ENCODE measurements around the gene STIP1.
A peak's percentile ranks its signal among the peaks of the same experiment; 100 is the strongest.

STIP1 gene

GRCh38 chr11:64223001-64223651 lies 37.2 kb downstream of the STIP1 start:
- H3F3A ChIP-seq (ENCODE audit: insufficient read depth, low read length), result no peaks in the 10 kb centered on the region
- no peaks in the 10 kb centered on the region for H3K9me3 ChIP-seq (ENCODE audit: low read length)
- H3K9me2 ChIP-seq (ENCODE audit: low read depth, low read length), result no peaks in the 10 kb centered on the region
- no peaks in the 10 kb centered on the region for H3K79me2 ChIP-seq (ENCODE audit: insufficient read depth, low read length)
- H3K4me3 ChIP-seq (ENCODE audit: low read depth, low read length, poor library complexity, severe bottlenecking), result no peak overlapping the region
- peaks cover 53% of the 10 kb centered on the region for H3K36me3 ChIP-seq (ENCODE audit: insufficient read depth, low read length)
- H3K27me3 ChIP-seq (ENCODE audit: insufficient read depth, low read length), result no peaks in the 10 kb centered on the region
- H2AFZ ChIP-seq (ENCODE audit: low read length), result no peak overlapping the region
- peak overlapping the region; percentile 5 for H3K27ac ChIP-seq (ENCODE audit: low read depth, low read length, poor library complexity, severe bottlenecking)
- no peak overlapping the region for H3K9ac ChIP-seq (ENCODE audit: low read length)
- H3K4me1 ChIP-seq (ENCODE audit: insufficient read depth, low read length, severe bottlenecking), result peaks cover 31% of the 10 kb centered on the region
- H4K20me1 ChIP-seq (ENCODE audit: insufficient read depth, low read length), result no peaks in the 10 kb centered on the region
- no peak overlapping the region for H3K4me2 ChIP-seq (ENCODE audit: low read length)
- TF ChIP-seq CTCF (IDR thresholded peaks at IDR 0.05; ENCODE audit: low read length) (no peak), EZH2 (IDR thresholded peaks at IDR 0.05; ENCODE audit: borderline replicate concordance, low read length) (no peak)

- Histone ChIP-seq H3K4me3 (ENCODE audit: low read depth, low read length, poor library complexity, severe bottlenecking) (peak overlapping the region; percentile 90), H3K36me3 (ENCODE audit: insufficient read depth, low read length) (peaks cover 41% of the 10 kb centered on the region), H2AFZ (ENCODE audit: low read length) (no peak overlapping the region), H3F3A (ENCODE audit: insufficient read depth, low read length) (no peaks in the 10 kb centered on the region), H3K4me1 (ENCODE audit: insufficient read depth, low read length, severe bottlenecking) (peaks cover 36% of the 10 kb centered on the region), H3K27me3 (ENCODE audit: insufficient read depth, low read length) (no peaks in the 10 kb centered on the region), H3K79me2 (ENCODE audit: insufficient read depth, low read length) (no peaks in the 10 kb centered on the region), H3K27ac (ENCODE audit: low read depth, low read length, poor library complexity, severe bottlenecking) (peak overlapping the region; percentile 5), H3K9me2 (ENCODE audit: low read depth, low read length) (no peaks in the 10 kb centered on the region), H3K9me3 (ENCODE audit: low read length) (no peaks in the 10 kb centered on the region), H3K9ac (ENCODE audit: low read length) (no peak overlapping the region; the same call in 1 of the 2 replicates), H3K4me2 (ENCODE audit: low read length) (peak overlapping the region; percentile 94; the same call in 1 of the 2 replicates), H4K20me1 (ENCODE audit: insufficient read depth, low read length) (no peaks in the 10 kb centered on the region)
- no peak for TF ChIP-seq EZH2 (IDR thresholded peaks at IDR 0.05; ENCODE audit: borderline replicate concordance, low read length)
- no peak for TF ChIP-seq CTCF (IDR thresholded peaks at IDR 0.05; ENCODE audit: low read length)
Observed at GRCh38 chr11:64224151-64224890, 38.4 kb downstream of the STIP1 start.

- Histone ChIP-seq H3K9ac (ENCODE audit: low read length) (peak overlapping the region; percentile 99), H3K36me3 (ENCODE audit: insufficient read depth, low read length) (peaks cover 33% of the 10 kb centered on the region), H3K79me2 (ENCODE audit: insufficient read depth, low read length) (no peaks in the 10 kb centered on the region), H3K9me3 (ENCODE audit: low read length) (no peaks in the 10 kb centered on the region), H3K9me2 (ENCODE audit: low read depth, low read length) (no peaks in the 10 kb centered on the region), H3F3A (ENCODE audit: insufficient read depth, low read length) (no peaks in the 10 kb centered on the region), H4K20me1 (ENCODE audit: insufficient read depth, low read length) (no peaks in the 10 kb centered on the region), H3K27me3 (ENCODE audit: insufficient read depth, low read length) (no peaks in the 10 kb centered on the region), H2AFZ (ENCODE audit: low read length) (no peak overlapping the region), H3K4me1 (ENCODE audit: insufficient read depth, low read length, severe bottlenecking) (peaks cover 43% of the 10 kb centered on the region), H3K27ac (ENCODE audit: low read depth, low read length, poor library complexity, severe bottlenecking) (peak overlapping the region; percentile 71), H3K4me2 (ENCODE audit: low read length) (peak overlapping the region; percentile 94), H3K4me3 (ENCODE audit: low read depth, low read length, poor library complexity, severe bottlenecking) (peak overlapping the region; percentile 90)
- TF ChIP-seq CTCF (IDR thresholded peaks at IDR 0.05; ENCODE audit: low read length) (no peak), EZH2 (IDR thresholded peaks at IDR 0.05; ENCODE audit: borderline replicate concordance, low read length) (no peak)
Observed at GRCh38 chr11:64224891-64225607, 39.1 kb downstream of the STIP1 start.

Data from OCI-LY1 (cell line).